EL (cell line): ENCODE results near the gene TIMM50.
A peak's percentile ranks its signal among the peaks of the same experiment; 100 is the strongest.
"Not testable (repeated sequence)": the region's sequence is repeated elsewhere in the genome, so short reads cannot be mapped to it uniquely, and the experiment has no call there.

Experiments used
- DNase-seq: peaks from one replicate; pipeline ENCODE4 v3.0.0-alpha.2; 2016

Gene TIMM50

GRCh38 chr19:39480337-39481228 lies at the start of gene TIMM50:
Gene TIMM50, plus strand, starts transcription at chr19:39480838. Its CDS starts 16 bp downstream, at chr19:39480854.
- peak; percentile 97 for DNase-seq

- DNase-seq, result no peak
Measured at GRCh38 chr19:39432677-39433025, 48.0 kb upstream of the TIMM50 start.

- no peak for DNase-seq
Measured at GRCh38 chr19:39433480-39434079, 47.1 kb upstream of the TIMM50 start.

- DNase-seq, result no peak
Measured at GRCh38 chr19:39434123-39435076, 46.2 kb upstream of the TIMM50 start.

GRCh38 chr19:39435499-39436349 lies 44.9 kb upstream of the TIMM50 start, which contains the start of gene RPS16:
Gene RPS16, minus strand, starts transcription at chr19:39435949. Its CDS starts 54 bp downstream, at chr19:39435895.
- peak; percentile 97 for DNase-seq

- DNase-seq, result no peak
Measured at GRCh38 chr19:39436350-39436716, 44.3 kb upstream of the TIMM50 start.

- peak; percentile 67 for DNase-seq
Measured at GRCh38 chr19:39438270-39438934, 42.2 kb upstream of the TIMM50 start.

GRCh38 chr19:39444598-39445195 lies 35.9 kb upstream of the TIMM50 start:
- peak; percentile 31 for DNase-seq

- peak; percentile 97 for DNase-seq
Measured at GRCh38 chr19:39445196-39446111, 35.2 kb upstream of the TIMM50 start, which contains the start of gene SUPT5H. Gene SUPT5H, plus strand, starts transcription at chr19:39445582. Its CDS starts 309 bp downstream, at chr19:39445891.

GRCh38 chr19:39446365-39447084 lies 34.1 kb upstream of the TIMM50 start:
- no peak for DNase-seq

GRCh38 chr19:39448271-39448670 lies 32.4 kb upstream of the TIMM50 start:
- peak; percentile 76 for DNase-seq

GRCh38 chr19:39449116-39449797 lies 31.4 kb upstream of the TIMM50 start:
- DNase-seq, result no peak

GRCh38 chr19:39451257-39451656 lies 29.4 kb upstream of the TIMM50 start:
- not testable (repeated sequence) for DNase-seq

GRCh38 chr19:39463403-39463802 lies 17.2 kb upstream of the TIMM50 start:
- DNase-seq, result no peak

GRCh38 chr19:39465956-39466747 lies 14.5 kb upstream of the TIMM50 start:
- no peak for DNase-seq

GRCh38 chr19:39467941-39468340 lies 12.7 kb upstream of the TIMM50 start:
- DNase-seq, result no peak

- no peak for DNase-seq
Measured at GRCh38 chr19:39469036-39469435, 11.6 kb upstream of the TIMM50 start.

GRCh38 chr19:39469567-39469966 lies 11.1 kb upstream of the TIMM50 start:
- no peak for DNase-seq
